Spleen (tissue), 7 donors: ENCODE data around the gene NEK5.

Source experiments
- POLR2A ChIP-seq, 3 donors: fragments of 450-650 bp; IDR thresholded peaks; one replicate each; pipeline ENCODE4 v1.5.1; 2017; ENCODE audit warnings: antibody characterized with exemption in 3 of 3, mild to moderate bottlenecking in 1 of 3
- TF ChIP-seq, protein P1 (sequence below), 11 experiments: fragments of 200-600 bp in 7 of 11; fragments of 450-650 bp in 4 of 11; sonication (generic) in 4 of 11; IDR thresholded peaks in 8 of 11; conservative IDR thresholded peaks in 3 of 11; 1 replicate in 7 of 11; 2 replicates in 4 of 11; pipeline versions ENCODE4 v1.4.0 to v1.8.0; 2016 to 2021; ENCODE audit warnings: antibody characterized with exemption in 11 of 11, inconsistent platforms in 4 of 11, mild to moderate bottlenecking in 1 of 11
- donor health status: DM: no; HTN: no; CAD: no; lungs with moderate emphysema.
- donor health status: DM: no; HTN: no; CAD: no.
- donor health status: DM: no; HTN: no; CAD: no.

DNA sequence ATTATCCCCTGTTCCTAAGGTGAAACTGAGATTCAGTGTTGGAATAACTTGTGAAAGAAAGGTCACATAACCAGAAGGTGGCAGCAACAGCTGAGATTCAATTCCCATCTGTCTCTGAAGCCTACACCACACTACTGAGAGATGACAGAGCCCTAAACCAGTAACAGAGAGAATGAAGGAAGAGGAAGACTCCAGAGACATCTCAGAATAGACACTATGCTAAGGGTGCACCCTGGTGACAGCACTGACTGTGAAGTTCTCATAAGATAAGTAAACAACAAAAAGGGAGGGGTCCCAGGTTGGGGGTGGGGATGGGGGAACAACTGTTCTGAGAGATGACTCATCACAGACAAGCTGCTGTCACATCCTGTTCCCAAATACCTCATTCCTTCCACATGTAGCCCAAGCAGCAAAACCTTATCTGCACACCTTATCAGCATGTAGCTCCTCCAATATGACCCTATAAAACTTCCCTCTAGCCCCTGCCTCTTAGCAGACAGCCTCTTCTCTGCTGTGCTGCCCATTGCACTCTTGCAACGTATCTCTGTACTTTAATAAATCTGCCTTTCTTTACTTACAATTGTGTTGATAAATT lies 57.8 kb downstream of the NEK5 start:
- TF ChIP-seq, protein P1, sequence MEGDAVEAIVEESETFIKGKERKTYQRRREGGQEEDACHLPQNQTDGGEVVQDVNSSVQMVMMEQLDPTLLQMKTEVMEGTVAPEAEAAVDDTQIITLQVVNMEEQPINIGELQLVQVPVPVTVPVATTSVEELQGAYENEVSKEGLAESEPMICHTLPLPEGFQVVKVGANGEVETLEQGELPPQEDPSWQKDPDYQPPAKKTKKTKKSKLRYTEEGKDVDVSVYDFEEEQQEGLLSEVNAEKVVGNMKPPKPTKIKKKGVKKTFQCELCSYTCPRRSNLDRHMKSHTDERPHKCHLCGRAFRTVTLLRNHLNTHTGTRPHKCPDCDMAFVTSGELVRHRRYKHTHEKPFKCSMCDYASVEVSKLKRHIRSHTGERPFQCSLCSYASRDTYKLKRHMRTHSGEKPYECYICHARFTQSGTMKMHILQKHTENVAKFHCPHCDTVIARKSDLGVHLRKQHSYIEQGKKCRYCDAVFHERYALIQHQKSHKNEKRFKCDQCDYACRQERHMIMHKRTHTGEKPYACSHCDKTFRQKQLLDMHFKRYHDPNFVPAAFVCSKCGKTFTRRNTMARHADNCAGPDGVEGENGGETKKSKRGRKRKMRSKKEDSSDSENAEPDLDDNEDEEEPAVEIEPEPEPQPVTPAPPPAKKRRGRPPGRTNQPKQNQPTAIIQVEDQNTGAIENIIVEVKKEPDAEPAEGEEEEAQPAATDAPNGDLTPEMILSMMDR (IDR thresholded peaks at IDR 0.05 in 8 of 11, conservative IDR thresholded peaks at IDR 0.05 in 3 of 11): no peak
- no peak for TF ChIP-seq POLR2A (IDR thresholded peaks at IDR 0.05)
